Stimulated activated CD8-positive, alpha-beta memory T cell treated with anti-CD3 and anti-CD28 coated beads, Interleukin-12 subunit alpha, Interleukin-12 subunit beta, amount 100 ng/mL, for 24 hours (primary cell): ENCODE data around the gene NBPF12.
"Not testable (repeated sequence)": the region's sequence is repeated elsewhere in the genome, so short reads cannot be mapped to it uniquely, and the experiment has no call there.

ENCODE experiments used
- DNase-seq: peaks from one replicate; pipeline ENCODE4 v3.0.0-alpha.2; 2020; ENCODE audit errors: extremely low read depth

Gene NBPF12

GRCh38 chr1:146986450-146986849 lies 48.3 kb downstream of the NBPF12 start:
- not testable (repeated sequence) for DNase-seq

- DNase-seq, result not testable (repeated sequence)
These were observed 49.4 kb downstream of the NBPF12 start for GRCh38 chr1:146987502-146987901.

DNA sequence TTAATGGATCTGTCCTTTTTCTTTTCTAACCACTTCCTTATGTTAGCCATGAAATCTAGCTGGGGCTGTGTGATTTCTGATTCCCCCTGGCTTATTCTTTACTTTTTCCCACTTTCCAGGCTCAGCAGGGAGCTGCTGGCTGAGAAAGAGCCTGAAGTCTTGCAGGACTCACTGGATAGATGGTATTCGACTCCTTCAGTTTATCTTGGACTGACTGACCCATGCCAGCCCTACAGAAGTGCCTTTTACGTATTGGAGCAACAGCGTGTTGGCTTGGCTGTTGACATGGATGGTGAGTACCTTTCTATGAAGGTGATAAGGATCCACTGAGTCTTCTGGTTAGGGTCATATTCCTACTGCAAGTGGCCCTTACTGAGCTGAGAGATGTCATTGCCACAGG lies 51.3 kb downstream of the NBPF12 start:
- not testable (repeated sequence) for DNase-seq

- DNase-seq, result not testable (repeated sequence)
These were observed 70.4 kb downstream of the NBPF12 start for GRCh38 chr1:147008495-147008894.

DNA sequence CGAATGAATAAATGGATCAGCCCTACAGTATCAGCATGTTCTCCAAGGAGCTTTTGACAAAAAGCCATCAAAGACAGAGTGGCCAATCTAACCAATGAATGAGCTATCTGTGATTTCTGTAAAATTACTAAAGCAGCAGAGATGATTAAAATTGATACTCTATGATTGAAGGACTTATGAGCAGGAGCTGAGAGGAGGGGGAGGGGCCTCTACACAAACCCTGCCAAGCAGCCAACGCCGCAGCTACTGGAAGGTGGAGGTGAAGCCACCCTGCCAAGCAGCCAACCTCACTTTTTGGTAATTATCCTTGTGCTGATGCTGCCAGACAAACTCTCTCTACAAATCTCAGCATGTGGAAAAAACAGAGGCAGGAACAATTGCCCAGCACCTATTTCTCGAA lies 88.9 kb downstream of the NBPF12 start:
- not testable (repeated sequence) for DNase-seq

DNA sequence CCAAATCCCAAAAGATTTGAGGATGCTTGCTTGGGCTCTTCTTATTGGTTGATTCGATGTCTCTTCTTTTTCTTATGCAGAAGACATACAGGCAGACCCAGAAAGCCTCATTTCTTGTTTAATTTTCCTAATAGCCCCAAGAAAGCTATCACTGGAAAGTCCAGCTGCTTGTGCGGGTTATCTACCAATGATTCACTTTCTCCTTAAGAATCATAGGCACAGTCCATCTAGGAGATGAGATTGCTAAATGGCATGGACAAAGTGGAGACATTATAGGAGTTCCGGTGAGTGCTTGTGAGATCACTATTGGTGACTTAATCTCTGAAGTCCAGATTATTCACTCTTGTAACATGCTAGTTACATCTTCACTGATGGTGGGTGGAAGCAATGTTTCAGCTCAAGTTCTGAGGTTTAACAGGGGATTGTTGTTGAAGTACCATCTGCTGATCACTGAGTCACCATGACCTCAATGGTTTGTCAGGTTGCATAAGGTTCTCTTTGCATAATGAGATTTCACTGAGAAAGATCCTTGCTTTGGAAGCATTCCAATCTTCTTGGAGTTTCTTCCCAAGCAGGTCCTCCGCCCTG lies 92.0 kb downstream of the NBPF12 start:
- DNase-seq, result not testable (repeated sequence)

- no peak for DNase-seq
These were observed 101.8 kb downstream of the NBPF12 start for GRCh38 chr1:147039916-147040315.

DNA sequence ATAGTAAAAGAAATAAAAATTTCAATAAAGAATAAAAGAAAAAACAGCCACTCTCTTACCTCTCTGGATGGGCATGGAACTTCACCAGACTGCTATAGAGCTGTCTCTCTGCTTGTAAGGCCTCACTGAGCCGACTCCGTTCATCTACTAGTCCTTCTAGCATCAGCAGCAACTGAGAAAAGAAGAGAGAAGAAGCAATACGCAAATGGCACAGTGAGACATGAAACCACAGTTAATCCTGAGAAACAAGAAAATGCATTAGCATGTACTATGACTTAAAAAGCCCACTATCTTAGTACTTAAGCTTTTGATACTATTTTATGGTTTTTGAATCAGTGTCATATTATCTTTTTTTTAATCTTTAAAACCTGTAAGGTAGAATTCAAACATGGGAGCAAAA lies 104.8 kb downstream of the NBPF12 start:
- DNase-seq, result not testable (repeated sequence)

DNA sequence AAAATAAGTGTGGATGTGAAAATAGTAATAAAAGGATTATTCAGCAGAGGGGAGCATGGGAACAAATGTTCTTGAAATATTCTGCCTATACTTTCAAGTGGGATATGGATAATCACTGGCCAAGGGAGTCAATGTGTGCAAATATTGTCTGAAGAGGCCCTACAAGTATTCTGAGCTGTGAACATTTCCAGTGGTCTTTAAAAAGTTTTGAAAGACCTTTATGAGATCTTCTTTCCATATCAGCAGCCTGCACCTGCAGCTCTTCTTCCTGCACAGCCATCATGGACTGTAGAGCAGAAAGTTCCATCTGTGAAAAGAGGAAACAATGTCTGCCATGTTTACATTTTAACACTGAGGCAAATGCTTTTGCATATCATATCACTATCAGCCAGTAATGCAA lies 106.4 kb downstream of the NBPF12 start:
- not testable (repeated sequence) for DNase-seq
